Endothelial cell of umbilical vein (primary cell): ENCODE measurements around the gene PEAR1. TPM values are rescaled to one million over a fixed set of nuclear protein-coding genes. Genes with fewer than 3 reads are reported as not detected.
A peak's percentile ranks its signal among the peaks of the same experiment; 100 is the strongest.

Source experiments
- BruUV-seq: library from RNA; stranded (reverse); fragments of 400-500 nt; replicated peaks from 2 replicates; lab custom pipeline; 2021; lab: Mats Ljungman, UMichigan
- CTCF ChIA-PET: fragments of 300-600, 350-600 bp; sonication (Branson Sonifier 250); formaldehyde crosslinking; loops from one replicate; lab custom pipeline; 2021; ENCODE audit warnings: antibody characterized with exemption, inconsistent platforms; lab: Charles Lee
- POLR2A ChIA-PET: fragments of 300-600, 350-600 bp; sonication (Branson Sonifier 250); formaldehyde crosslinking; loops from one replicate; lab custom pipeline; 2021; ENCODE audit warnings: antibody characterized with exemption, inconsistent platforms; lab: Charles Lee
- DNase-seq: peaks from one replicate; pipeline ENCODE4 v3.0.0-alpha.2; 2011; ENCODE audit warnings: low read depth, low spot score
- FAIRE-seq: peaks from 2 replicates; lab custom pipeline; 2011; peaks lifted over from hg19 to GRCh38; lab: Jason Lieb, UNC
- H2AFZ ChIP-seq: 2 replicates; pipeline ENCODE4 v1.6.0; 2012; ENCODE audit warnings: low read depth, low read length, control low read depth, inconsistent platforms
- H3K27ac ChIP-seq: 2 replicates; pipeline ENCODE4 v1.5.1; 2011; ENCODE audit warnings: low read depth, mild to moderate bottlenecking, control low read depth, low read length, moderate library complexity; ENCODE audit not compliant: insufficient read depth
- H3K27me3 ChIP-seq, 2 experiments: 2 replicates each; pipeline versions ENCODE4 v1.6.0 to v1.6.1; 2011; ENCODE audit warnings: low read length in 2 of 2, mixed read lengths in 1 of 2; ENCODE audit not compliant: control insufficient read depth in 2 of 2, insufficient read depth in 2 of 2
- H3K36me3 ChIP-seq, 2 experiments: 2 replicates in 1 of 2; 3 replicates in 1 of 2; pipeline ENCODE4 v1.5.1; 2011; ENCODE audit warnings: low read length in 2 of 2, mild to moderate bottlenecking in 1 of 2, moderate library complexity in 1 of 2; ENCODE audit not compliant: control insufficient read depth in 2 of 2, insufficient read depth in 2 of 2; ENCODE audit errors: extremely low read depth in 1 of 2
- H3K4me1 ChIP-seq: 3 replicates; pipeline ENCODE4 v1.5.1; 2011; ENCODE audit warnings: mild to moderate bottlenecking, low read length; ENCODE audit not compliant: control insufficient read depth, insufficient read depth; ENCODE audit errors: extremely low read depth
- H3K4me2 ChIP-seq: 2 replicates; pipeline ENCODE4 v1.6.1; 2011; ENCODE audit warnings: low read length, control low read depth, mixed read lengths; ENCODE audit not compliant: insufficient read depth
- H3K4me3 ChIP-seq, 3 experiments: fragments of 200-600 bp in 1 of 3; sonication (generic), shearing (Covaris generic) in 1 of 3; replicated peaks in 1 of 3; 2 replicates each; pipeline ENCODE4 v1.5.1; 2011 to 2016; ENCODE audit warnings: control low read depth in 3 of 3, low read length in 3 of 3, mild to moderate bottlenecking in 2 of 3, inconsistent platforms in 1 of 3, low read depth in 1 of 3, moderate library complexity in 1 of 3; ENCODE audit not compliant: insufficient read depth in 1 of 3
- H3K79me2 ChIP-seq: 2 replicates; pipeline ENCODE4 v1.6.0; 2012; ENCODE audit warnings: low read length, inconsistent platforms; ENCODE audit not compliant: control insufficient read depth, insufficient read depth
- H3K9ac ChIP-seq: replicated peaks from 2 replicates; pipeline ENCODE3; 2011; ENCODE audit warnings: low read length, control low read depth; ENCODE audit not compliant: insufficient read depth; ENCODE audit errors: extremely low read depth
- H3K9me1 ChIP-seq: replicated peaks from 3 replicates; pipeline ENCODE4 v1.6.0; 2011; ENCODE audit warnings: mild to moderate bottlenecking, low read length; ENCODE audit not compliant: control insufficient read depth, insufficient read depth; ENCODE audit errors: extremely low read depth
- H3K9me3 ChIP-seq: replicated peaks from 2 replicates; pipeline ENCODE4 v1.5.1; 2012; ENCODE audit warnings: low read length, inconsistent platforms; ENCODE audit not compliant: control insufficient read depth, insufficient read depth
- H4K20me1 ChIP-seq: replicated peaks from 2 replicates; pipeline ENCODE3; 2011; ENCODE audit warnings: mild to moderate bottlenecking, low read length; ENCODE audit not compliant: control insufficient read depth, insufficient read depth; ENCODE audit errors: extremely low read depth
- CTCF ChIP-seq, 2 donors: IDR thresholded peaks; 1 replicate in 1 of 2; 2 replicates in 1 of 2; pipeline ENCODE4 v1.5.1; 2011; ENCODE audit warnings: low read length in 2 of 2, mild to moderate bottlenecking in 2 of 2, moderate library complexity in 2 of 2, control low read depth in 1 of 2, inconsistent platforms in 1 of 2, low read depth in 1 of 2; ENCODE audit not compliant: insufficient read depth in 1 of 2; ENCODE audit errors: extremely low read depth in 1 of 2
- EZH2 ChIP-seq: IDR thresholded peaks from 2 replicates; pipeline ENCODE4 v1.6.1; 2012; ENCODE audit warnings: borderline replicate concordance, low read depth, mild to moderate bottlenecking, moderate library complexity, low read length, inconsistent platforms; ENCODE audit not compliant: severe bottlenecking
- FOS ChIP-seq: IDR thresholded peaks from 2 replicates; pipeline ENCODE4 v1.6.1; 2011; ENCODE audit warnings: mild to moderate bottlenecking, low read length, moderate library complexity, borderline replicate concordance; ENCODE audit not compliant: insufficient read depth
- GATA2 ChIP-seq: IDR thresholded peaks from 2 replicates; pipeline ENCODE4 v1.7.0; 2011; ENCODE audit warnings: low read depth, mild to moderate bottlenecking, moderate library complexity, mixed read lengths, low read length; ENCODE audit not compliant: insufficient read length, insufficient read depth
- JUN ChIP-seq: IDR thresholded peaks from 2 replicates; pipeline ENCODE4 v1.6.1; 2011; ENCODE audit warnings: borderline replicate concordance, low read depth; ENCODE audit not compliant: insufficient read length, insufficient read depth
- MAX ChIP-seq: IDR thresholded peaks from 2 replicates; pipeline ENCODE4 v1.6.1; 2011; ENCODE audit not compliant: insufficient read depth, insufficient read length
- MYC ChIP-seq: IDR thresholded peaks from one replicate; pipeline ENCODE4 v1.6.1; 2011; ENCODE audit warnings: mild to moderate bottlenecking, low read depth, low read length
- POLR2A ChIP-seq: IDR thresholded peaks from 2 replicates; pipeline ENCODE4 v1.6.1; 2012; ENCODE audit warnings: low read depth, mild to moderate bottlenecking, control low read depth, low read length
- POLR2AphosphoS5 ChIP-seq: IDR thresholded peaks from 2 replicates; pipeline ENCODE4 v1.6.1; 2012; ENCODE audit warnings: low read depth, mild to moderate bottlenecking, control low read depth, low read length, moderate library complexity; ENCODE audit not compliant: insufficient read depth
- dilution Hi-C: fragments of 300-500 bp; cut with MboI; formaldehyde crosslinking; loops from one replicate; pipeline ENCODE4 v1.15.0; 2019; ENCODE audit warnings: low sequenced_read_pairs; ENCODE audit not compliant: extremely low pct_ligation_motif_present
- intact Hi-C: fragments of 100-400 bp; cut with micrococcal nuclease; formaldehyde crosslinking; loops from one replicate; pipeline ENCODE4 v1.10.0; 2022
- polyA plus RNA-seq, 4 experiments: library from polyadenylated mRNA; depleted of rRNA in 3 of 4; stranded (reverse) in 3 of 4; unstranded in 1 of 4; fragments of >200 nt; gene quantifications; 2 replicates each; pipeline versions ENCODE4 v1.2.1 to v1.2.3, GENCODE V29; 2011 to 2012; ENCODE audit warnings: missing spikeins in 1 of 4
- total RNA-seq: library from RNA; stranded (reverse); gene quantifications from 2 replicates; pipeline ENCODE4 v1.2.3, GENCODE V29; 2021

The PEAR1 gene
- total and polyA plus RNA-seq, 2 donors (not counting 3 experiments of a cell fraction or from before 2014, with no cell fraction given) = 90.7 to 106 TPM

GRCh38 chr1:156906206-156906906 is 12.8 kb downstream of the PEAR1 start:
- Histone ChIP-seq H3K27me3 (no peaks in the 10 kb centered on the region), H3K4me3 (no peak overlapping the region), H3K79me2 (peaks cover 79% of the 10 kb centered on the region), H3K4me1 (peaks cover 57% of the 10 kb centered on the region), H3K9me3 (no peaks in the 10 kb centered on the region), H3K36me3 (peaks cover 19 to 48% of the 10 kb centered on the region in 2 experiments), H4K20me1 (no peaks in the 10 kb centered on the region), H3K9ac (no peak overlapping the region), H2AFZ (no peak overlapping the region), H3K9me1 (no peaks in the 10 kb centered on the region), H3K4me2 (no peak overlapping the region), H3K27ac (peak overlapping the region; percentile 76)
- no peak for DNase-seq
- POLR2A ChIA-PET = no interaction called here
- BruUV-seq = no TSS peak
- CTCF ChIA-PET = no interaction called here
- no peak for TF ChIP-seq JUN
- no peak for TF ChIP-seq EZH2
- TF ChIP-seq FOS = no peak
- TF ChIP-seq MAX = no peak
- no peak for TF ChIP-seq MYC
- TF ChIP-seq POLR2AphosphoS5 = no peak
- no peak for TF ChIP-seq GATA2
- TF ChIP-seq CTCF (IDR thresholded peaks at IDR 0.05; ENCODE audit: extremely low read depth in 1 of 2, insufficient read depth in 1 of 2, low read depth in 1 of 2, low read length in 2 of 2) = no peak
- TF ChIP-seq POLR2A = no peak
- FAIRE-seq = no peak
- intact Hi-C loops = no loop called here
- dilution Hi-C loops = no loop called here
